ENCODE measurements around the gene NCAM2.

NCAM2 gene

GRCh38 chr21:21332492-21332891, 334.3 kb downstream of the NCAM2 start:
- H3K9me3 ChIP-seq (ENCODE audit: insufficient read depth, low read depth, low read length), result no peaks in the 10 kb centered on the region
- H3K4me1 ChIP-seq (ENCODE audit: insufficient read depth, low read length, poor library complexity, severe bottlenecking), result no peaks in the 10 kb centered on the region
- H3K9me2 ChIP-seq (replicated peaks; ENCODE audit: low read depth, low read length), result no peaks in the 10 kb centered on the region
- H3K9ac ChIP-seq (ENCODE audit: low read depth, low read length, poor library complexity, severe bottlenecking), result no peak overlapping the region
- H3F3A ChIP-seq (ENCODE audit: low read depth), result no peaks in the 10 kb centered on the region
- H2AFZ ChIP-seq (ENCODE audit: low read length), result no peak overlapping the region
- H3K27me3 ChIP-seq (ENCODE audit: insufficient read depth, low read length, poor library complexity, severe bottlenecking), result no peaks in the 10 kb centered on the region
- no peaks in the 10 kb centered on the region for H3K36me3 ChIP-seq (ENCODE audit: insufficient read depth, low read length)
- TF ChIP-seq, protein P1, sequence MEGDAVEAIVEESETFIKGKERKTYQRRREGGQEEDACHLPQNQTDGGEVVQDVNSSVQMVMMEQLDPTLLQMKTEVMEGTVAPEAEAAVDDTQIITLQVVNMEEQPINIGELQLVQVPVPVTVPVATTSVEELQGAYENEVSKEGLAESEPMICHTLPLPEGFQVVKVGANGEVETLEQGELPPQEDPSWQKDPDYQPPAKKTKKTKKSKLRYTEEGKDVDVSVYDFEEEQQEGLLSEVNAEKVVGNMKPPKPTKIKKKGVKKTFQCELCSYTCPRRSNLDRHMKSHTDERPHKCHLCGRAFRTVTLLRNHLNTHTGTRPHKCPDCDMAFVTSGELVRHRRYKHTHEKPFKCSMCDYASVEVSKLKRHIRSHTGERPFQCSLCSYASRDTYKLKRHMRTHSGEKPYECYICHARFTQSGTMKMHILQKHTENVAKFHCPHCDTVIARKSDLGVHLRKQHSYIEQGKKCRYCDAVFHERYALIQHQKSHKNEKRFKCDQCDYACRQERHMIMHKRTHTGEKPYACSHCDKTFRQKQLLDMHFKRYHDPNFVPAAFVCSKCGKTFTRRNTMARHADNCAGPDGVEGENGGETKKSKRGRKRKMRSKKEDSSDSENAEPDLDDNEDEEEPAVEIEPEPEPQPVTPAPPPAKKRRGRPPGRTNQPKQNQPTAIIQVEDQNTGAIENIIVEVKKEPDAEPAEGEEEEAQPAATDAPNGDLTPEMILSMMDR (conservative IDR thresholded peaks at IDR 0.05; ENCODE audit: low read length), result no peak
- TF ChIP-seq EZH2phosphoT487 (IDR thresholded peaks at IDR 0.05; ENCODE audit: borderline replicate concordance), result no peak
- no peak overlapping the region for H3K4me2 ChIP-seq (ENCODE audit: low read depth, low read length, poor library complexity, severe bottlenecking)
- H3K79me2 ChIP-seq (ENCODE audit: insufficient read depth, low read length), result no peaks in the 10 kb centered on the region
- no peak overlapping the region for H3K4me3 ChIP-seq (ENCODE audit: low read length, poor library complexity, severe bottlenecking)
- H4K20me1 ChIP-seq (ENCODE audit: insufficient read depth, low read length, poor library complexity, severe bottlenecking), result no peaks in the 10 kb centered on the region

GRCh38 chr21:21341041-21341440, 342.8 kb downstream of the NCAM2 start:
- H3K27me3 ChIP-seq (ENCODE audit: insufficient read depth, low read length, poor library complexity, severe bottlenecking), result no peaks in the 10 kb centered on the region
- H4K20me1 ChIP-seq (ENCODE audit: insufficient read depth, low read length, poor library complexity, severe bottlenecking), result no peaks in the 10 kb centered on the region
- H3K4me2 ChIP-seq (ENCODE audit: low read depth, low read length, poor library complexity, severe bottlenecking), result no peak overlapping the region
- TF ChIP-seq, protein P1 (conservative IDR thresholded peaks at IDR 0.05; ENCODE audit: low read length), result no peak
- no peak for TF ChIP-seq EZH2phosphoT487 (IDR thresholded peaks at IDR 0.05; ENCODE audit: borderline replicate concordance)
- H3K79me2 ChIP-seq (ENCODE audit: insufficient read depth, low read length), result no peaks in the 10 kb centered on the region
- no peaks in the 10 kb centered on the region for H3F3A ChIP-seq (ENCODE audit: low read depth)
- no peaks in the 10 kb centered on the region for H3K9me3 ChIP-seq (ENCODE audit: insufficient read depth, low read depth, low read length)
- no peak overlapping the region for H2AFZ ChIP-seq (ENCODE audit: low read length)
- no peak overlapping the region for H3K9ac ChIP-seq (ENCODE audit: low read depth, low read length, poor library complexity, severe bottlenecking)
- H3K9me2 ChIP-seq (replicated peaks; ENCODE audit: low read depth, low read length), result no peaks in the 10 kb centered on the region
- no peaks in the 10 kb centered on the region for H3K36me3 ChIP-seq (ENCODE audit: insufficient read depth, low read length)
- no peak overlapping the region for H3K4me3 ChIP-seq (ENCODE audit: low read length, poor library complexity, severe bottlenecking)
- no peaks in the 10 kb centered on the region for H3K4me1 ChIP-seq (ENCODE audit: insufficient read depth, low read length, poor library complexity, severe bottlenecking)

GRCh38 chr21:21345296-21345695, 347.1 kb downstream of the NCAM2 start:
- Histone ChIP-seq H3K27me3 (ENCODE audit: insufficient read depth, low read length, poor library complexity, severe bottlenecking) (no peaks in the 10 kb centered on the region), H3K79me2 (ENCODE audit: insufficient read depth, low read length) (no peaks in the 10 kb centered on the region), H3F3A (ENCODE audit: low read depth) (no peaks in the 10 kb centered on the region), H3K9ac (ENCODE audit: low read depth, low read length, poor library complexity, severe bottlenecking) (no peak overlapping the region), H4K20me1 (ENCODE audit: insufficient read depth, low read length, poor library complexity, severe bottlenecking) (no peaks in the 10 kb centered on the region), H3K36me3 (ENCODE audit: insufficient read depth, low read length) (no peaks in the 10 kb centered on the region), H3K4me2 (ENCODE audit: low read depth, low read length, poor library complexity, severe bottlenecking) (no peak overlapping the region), H3K9me2 (replicated peaks; ENCODE audit: low read depth, low read length) (no peaks in the 10 kb centered on the region), H2AFZ (ENCODE audit: low read length) (no peak overlapping the region), H3K4me1 (ENCODE audit: insufficient read depth, low read length, poor library complexity, severe bottlenecking) (no peaks in the 10 kb centered on the region), H3K9me3 (ENCODE audit: insufficient read depth, low read depth, low read length) (no peaks in the 10 kb centered on the region), H3K4me3 (ENCODE audit: low read length, poor library complexity, severe bottlenecking) (no peak overlapping the region)
- TF ChIP-seq EZH2phosphoT487 (IDR thresholded peaks at IDR 0.05; ENCODE audit: borderline replicate concordance), result no peak
- TF ChIP-seq, protein P1 (conservative IDR thresholded peaks at IDR 0.05; ENCODE audit: low read length), result no peak

Data from Loucy (cell line).